Natural killer cell (primary cell): ENCODE data around the gene HYPK. TPM values are rescaled to one million over a fixed set of nuclear protein-coding genes. Genes with fewer than 3 reads are reported as not detected.
A peak's percentile ranks its signal among the peaks of the same experiment; 100 is the strongest.

Experiments used
- ATAC-seq, 3 donors: fragments of 150-1000 bp in 2 of 3; fragments of 200-7000 bp in 1 of 3; cut with Tn5 transposase; 1 replicate in 1 of 3; 2 replicates in 2 of 3; pipeline ENCODE4 v1.10.0; 2021; ENCODE audit warnings: mild to moderate bottlenecking in 2 of 3, moderate library complexity in 2 of 3
- DNase-seq, 2 donors: peaks; one replicate each; pipeline versions ENCODE4 v3.0.0 to v3.0.0-alpha.2; 2013 to 2021; ENCODE audit warnings: mixed read lengths in 1 of 2
- H3K27ac ChIP-seq: one replicate; pipeline ENCODE4 v1.5.1; 2013; ENCODE audit warnings: mild to moderate bottlenecking, low read length
- H3K27me3 ChIP-seq: one replicate; pipeline ENCODE4 v1.6.1; 2013; ENCODE audit warnings: low read length; ENCODE audit not compliant: control insufficient read depth, insufficient read depth
- H3K36me3 ChIP-seq: one replicate; pipeline ENCODE4 v1.6.1; 2013; ENCODE audit warnings: low read length; ENCODE audit not compliant: control insufficient read depth, insufficient read depth
- H3K4me1 ChIP-seq: one replicate; pipeline ENCODE4 v1.6.1; 2013; ENCODE audit warnings: low read length; ENCODE audit not compliant: control insufficient read depth, insufficient read depth
- H3K4me3 ChIP-seq: one replicate; pipeline ENCODE4 v1.5.1; 2013; ENCODE audit warnings: low read length
- H3K9me3 ChIP-seq: one replicate; pipeline ENCODE4 v1.6.1; 2013; ENCODE audit warnings: low read length; ENCODE audit not compliant: control insufficient read depth, insufficient read depth
- H3K27ac Mint-ChIP-seq, 2 donors: one replicate each; pipeline ENCODE4 v1.8.0; 2022; ENCODE audit warnings: mild to moderate bottlenecking in 2 of 2, mixed read lengths in 2 of 2, moderate library complexity in 1 of 2
- H3K27me3 Mint-ChIP-seq, 2 donors: one replicate each; pipeline ENCODE4 v1.8.0; 2022; ENCODE audit warnings: low read depth in 2 of 2, mixed read lengths in 2 of 2
- H3K36me3 Mint-ChIP-seq: one replicate; pipeline ENCODE4 v1.8.0; 2022; ENCODE audit warnings: mixed read lengths
- H3K4me1 Mint-ChIP-seq, 2 donors: one replicate each; pipeline ENCODE4 v1.8.0; 2022; ENCODE audit warnings: mixed read lengths in 2 of 2
- H3K4me3 Mint-ChIP-seq: one replicate; pipeline ENCODE4 v1.8.0; 2022; ENCODE audit warnings: mild to moderate bottlenecking, moderate library complexity, mixed read lengths
- H3K9me3 Mint-ChIP-seq, 2 donors: one replicate each; pipeline ENCODE4 v1.8.0; 2022; ENCODE audit warnings: mixed read lengths in 2 of 2
- CTCF ChIP-seq: fragments of 200-600 bp; IDR thresholded peaks from one replicate; pipeline ENCODE4 v1.8.0; 2022; ENCODE audit warnings: antibody characterized with exemption
- WGBS: methylation state at CpG from one replicate; pipeline ENCODE4 v1.1.7; 2013; ENCODE audit warnings: missing lambda C conversion rate; ENCODE audit not compliant: insufficient coverage; 5-methylcytosine and 5-hydroxymethylcytosine counted together
- intact Hi-C: fragments of 100-400 bp; cut with micrococcal nuclease; formaldehyde crosslinking; loops from one replicate; pipeline ENCODE4 v1.14.2; 2022
- total RNA-seq, 4 donors: library from RNA; stranded (reverse); fragments of 120-200 nt in 1 of 4; gene quantifications; one replicate each; pipeline versions ENCODE4 v1.2.3 to v1.2.4, GENCODE V29; 2013 to 2022

HYPK gene, protein sequence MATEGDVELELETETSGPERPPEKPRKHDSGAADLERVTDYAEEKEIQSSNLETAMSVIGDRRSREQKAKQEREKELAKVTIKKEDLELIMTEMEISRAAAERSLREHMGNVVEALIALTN
- total RNA-seq: 10 to 100 TPM; 19.8 to 29.3 (median 25.8) TPM
- 20.3 TPM for total RNA-seq (2013)

DNA sequence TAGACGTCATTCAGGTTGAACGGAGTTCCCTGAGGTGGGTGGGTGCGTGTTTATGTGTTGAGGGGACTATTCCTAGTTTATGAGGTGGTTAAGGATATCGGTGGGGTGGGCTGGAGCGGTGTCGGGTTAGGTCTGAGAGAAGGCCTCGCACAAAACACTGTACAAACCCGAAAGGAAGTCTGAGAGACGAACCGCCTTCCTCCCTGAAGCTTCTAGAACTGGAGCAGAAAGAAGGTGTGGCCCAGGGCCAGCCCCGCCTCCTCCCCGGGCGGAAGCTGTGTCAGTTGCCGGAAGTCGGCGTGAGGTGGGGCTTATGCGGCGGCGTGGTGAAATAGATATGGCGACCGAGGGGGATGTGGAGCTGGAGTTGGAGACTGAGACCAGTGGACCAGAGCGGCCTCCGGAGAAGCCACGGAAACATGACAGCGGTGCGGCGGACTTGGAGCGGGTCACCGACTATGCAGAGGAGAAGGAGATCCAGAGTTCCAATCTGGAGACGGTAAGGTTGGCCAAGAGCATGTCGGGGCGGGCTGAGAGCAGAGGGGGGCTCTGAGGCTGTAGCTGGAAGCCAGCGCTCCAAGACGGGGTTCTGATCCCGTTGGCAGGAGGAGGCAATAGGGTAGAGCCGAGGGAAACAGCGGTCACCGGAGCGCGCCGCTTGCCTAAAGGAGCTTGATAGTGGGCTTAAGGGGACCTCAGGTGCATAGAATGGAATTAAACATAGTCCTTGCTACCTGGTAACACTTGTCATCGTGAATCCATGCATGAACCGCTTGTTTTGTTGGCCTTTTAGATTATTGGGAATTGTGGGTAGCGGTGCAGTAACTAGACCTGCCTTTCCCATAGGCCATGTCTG is at the start of gene HYPK:
Gene HYPK (plus strand): TSS at position 314 of the 856 bp plus-strand sequence. CDS start 24 bp downstream, at position 338.
- Histone ChIP-seq H3K27ac (peak within 1 kb of the TSS; percentile 90), H3K27me3 (no peaks in the 10 kb centered on the region), H3K9me3 (no peaks in the 10 kb centered on the region), H3K4me1 (peaks cover 20% of the 10 kb centered on the region), H3K36me3 (peaks cover 45% of the 10 kb centered on the region), H3K4me3 (peak within 1 kb of the TSS; percentile 90)
- H3K27ac Mint-ChIP-seq: peak within 1 kb of the TSS; percentile 92 to 96
- H3K36me3 Mint-ChIP-seq: peaks cover 3% of the 10 kb centered on the region
- H3K4me3 Mint-ChIP-seq: peak within 1 kb of the TSS; percentile 98
- intact Hi-C loops: loop anchor here (1.0 kb wide), 2 partner anchors 8 to 24 kb away; partner anchors contain the start of genes MFAP1 and SERF2
- 9% methylated on average over 44 of the region's 44 CpGs for WGBS
- ATAC-seq (peak; percentile 98 to 99 (median 99)), DNase-seq (peak; percentile 89 to 96)
- H3K27me3 Mint-ChIP-seq: no peaks in the 10 kb centered on the region
- H3K4me1 Mint-ChIP-seq: peaks cover 40 to 49% of the 10 kb centered on the region in 2 donors
- no peak for TF ChIP-seq CTCF
- no peaks in the 10 kb centered on the region for H3K9me3 Mint-ChIP-seq

DNA sequence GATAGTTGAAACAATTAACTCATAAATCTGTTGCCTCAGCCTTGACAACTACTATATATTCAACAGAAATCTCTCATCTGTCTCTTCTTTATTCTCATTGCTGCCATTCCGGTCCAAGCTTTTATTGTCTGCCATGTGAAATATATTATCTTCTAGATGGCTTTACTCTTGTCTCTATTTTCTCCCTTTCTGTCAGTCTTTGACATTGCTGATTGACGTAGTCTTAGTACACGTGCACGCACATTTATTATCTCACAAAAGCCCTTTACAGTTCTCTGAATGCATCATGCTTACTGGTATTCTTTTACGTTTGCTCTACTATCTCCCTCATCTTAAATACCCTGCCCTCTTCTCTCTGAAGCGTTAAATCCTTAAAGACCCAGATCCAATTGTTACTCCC is 48.5 kb upstream of the HYPK start:
- Mint-ChIP-seq H3K27ac (peak overlapping the region; percentile 96 to 99), H3K4me1 (peaks cover 42 to 52% of the 10 kb centered on the region in 2 donors), H3K27me3 (no peaks in the 10 kb centered on the region), H3K4me3 (peak overlapping the region; percentile 79), H3K36me3 (peaks cover 4% of the 10 kb centered on the region), H3K9me3 (no peaks in the 10 kb centered on the region)
- TF ChIP-seq CTCF: no peak
- no peak for DNase-seq
- no peaks in the 10 kb centered on the region for H3K27me3 ChIP-seq
- peaks cover 35% of the 10 kb centered on the region for H3K36me3 ChIP-seq
- H3K4me3 ChIP-seq: no peak overlapping the region
- intact Hi-C loops: no loop called here
- 81% methylated on average over 5 of the region's 6 CpGs for WGBS
- H3K27ac ChIP-seq: no peak overlapping the region
- peaks cover 41% of the 10 kb centered on the region for H3K4me1 ChIP-seq
- ATAC-seq: no peak
- no peaks in the 10 kb centered on the region for H3K9me3 ChIP-seq

GRCh38 chr15:43762824-43763223 is 37.6 kb upstream of the HYPK start:
- no peak overlapping the region for H3K4me3 Mint-ChIP-seq
- no peak overlapping the region for H3K27ac ChIP-seq
- no peak for TF ChIP-seq CTCF
- peaks cover 8 to 15% of the 10 kb centered on the region in 2 donors for H3K4me1 Mint-ChIP-seq
- peaks cover 85% of the 10 kb centered on the region for H3K36me3 ChIP-seq
- no peaks in the 10 kb centered on the region for H3K4me1 ChIP-seq
- intact Hi-C loops: no loop called here
- no peaks in the 10 kb centered on the region for H3K27me3 Mint-ChIP-seq
- ATAC-seq (no peak), DNase-seq (no peak)
- no peak overlapping the region for H3K4me3 ChIP-seq
- 93% methylated on average over 6 of the region's 6 CpGs for WGBS
- H3K27me3 ChIP-seq: no peaks in the 10 kb centered on the region
- H3K27ac Mint-ChIP-seq: peak overlapping the region in 1 of 2 donors; percentile 65
- no peaks in the 10 kb centered on the region for H3K9me3 Mint-ChIP-seq
- H3K36me3 Mint-ChIP-seq: peaks cover 11% of the 10 kb centered on the region
- no peaks in the 10 kb centered on the region for H3K9me3 ChIP-seq
